HCT116 (cell line): ENCODE measurements around the gene SMCO4. TPM values are rescaled to one million over a fixed set of nuclear protein-coding genes. Genes with fewer than 3 reads are reported as not detected.

Experiments used
- ATAC-seq: fragments of 200-7000 bp; cut with Tn5 transposase; 2 replicates; pipeline ENCODE4 v1.9.1; 2020; ENCODE audit warnings: mild to moderate bottlenecking, moderate library complexity
- BruUV-seq: library from RNA; stranded (reverse); fragments of 400-500 nt; replicated peaks from 2 replicates; lab custom pipeline; 2021; lab: Mats Ljungman, UMichigan
- CTCF ChIA-PET: fragments of 300-600 bp; sonication (Branson Sonifier 250); formaldehyde crosslinking; loops from one replicate; lab custom pipeline; 2021; ENCODE audit warnings: antibody characterized with exemption; lab: Charles Lee
- POLR2A ChIA-PET: fragments of 300-600, 350-600 bp; sonication (Branson Sonifier 250); formaldehyde crosslinking; loops from one replicate; lab custom pipeline; 2021; ENCODE audit warnings: antibody characterized with exemption; lab: Charles Lee
- RAD21 ChIA-PET, 2 experiments: fragments of 300-600 bp; sonication (Branson Sonifier 250); formaldehyde crosslinking; loops; one replicate each; lab custom pipeline; 2023; ENCODE audit warnings: low total read pairs in 2 of 2; ENCODE audit not compliant: uncharacterized antibody in 2 of 2, unreplicated experiment in 2 of 2, low non-redundant PET in 1 of 2; lab: Charles Lee
- DNase-seq: peaks from one replicate; pipeline ENCODE4 v3.0.0-alpha.2; 2010; ENCODE audit warnings: low read depth, low spot score
- H2AFZ ChIP-seq: fragments of 200-600 bp; shearing (Covaris generic), sonication (generic); 2 replicates; pipeline ENCODE4 v1.6.1; 2017; ENCODE audit warnings: low read depth, mixed run types, mixed read lengths, antibody characterized with exemption, low read length; ENCODE audit not compliant: poor library complexity, severe bottlenecking
- H3K27ac ChIP-seq: 2 replicates; pipeline ENCODE4 v1.5.1; 2012; ENCODE audit warnings: low read depth, low read length
- H3K27me3 ChIP-seq: fragments of 200-600 bp; sonication (generic); 2 replicates; pipeline ENCODE4 v1.6.1; 2016; ENCODE audit warnings: mixed run types, low read length, mixed read lengths; ENCODE audit not compliant: insufficient read depth
- H3K36me3 ChIP-seq, 2 experiments: fragments of 200-500 bp in 1 of 2; fragments of 200-600 bp in 1 of 2; sonication (Bioruptor generic) in 1 of 2; sonication (generic) in 1 of 2; 2 replicates each; pipeline versions ENCODE4 v1.5.1 to v1.6.1; 2014 to 2016; ENCODE audit warnings: low read length in 2 of 2, inconsistent platforms in 1 of 2, mixed read lengths in 1 of 2, mixed run types in 1 of 2; ENCODE audit not compliant: insufficient read depth in 2 of 2, control insufficient read depth in 1 of 2
- H3K4me1 ChIP-seq, 2 experiments: fragments of 200-600 bp in 1 of 2; sonication (generic) in 1 of 2; 2 replicates each; pipeline versions ENCODE4 v1.5.1 to v1.6.1; 2012 to 2017; ENCODE audit warnings: low read length in 2 of 2, inconsistent platforms in 1 of 2, mild to moderate bottlenecking in 1 of 2, mixed read lengths in 1 of 2, mixed run types in 1 of 2, moderate library complexity in 1 of 2; ENCODE audit not compliant: insufficient read depth in 2 of 2, control insufficient read depth in 1 of 2
- H3K4me2 ChIP-seq: fragments of 200-600 bp; sonication (generic); 2 replicates; pipeline ENCODE4 v1.6.1; 2017; ENCODE audit warnings: mixed run types, low read length, mixed read lengths
- H3K4me3 ChIP-seq, 2 experiments: fragments of 200-600 bp in 1 of 2; sonication (generic) in 1 of 2; replicated peaks in 1 of 2; 2 replicates each; pipeline ENCODE4 v1.5.1; 2011 to 2016; ENCODE audit warnings: low read length in 2 of 2, control low read depth in 1 of 2, low read depth in 1 of 2, mild to moderate bottlenecking in 1 of 2, mixed read lengths in 1 of 2, mixed run types in 1 of 2
- H3K79me2 ChIP-seq: fragments of 200-600 bp; sonication (generic); 2 replicates; pipeline ENCODE4 v1.6.1; 2017; ENCODE audit warnings: mild to moderate bottlenecking, mixed run types, low read length, moderate library complexity, mixed read lengths; ENCODE audit not compliant: insufficient read depth
- H3K9ac ChIP-seq: fragments of 200-600 bp; sonication (generic); 2 replicates; pipeline ENCODE4 v1.6.1; 2016; ENCODE audit warnings: low read length, mixed read lengths
- H3K9me2 ChIP-seq: fragments of 200-600 bp; sonication (generic), shearing (Covaris generic); 2 replicates; pipeline ENCODE4 v1.6.1; 2017; ENCODE audit warnings: mixed run types, mild to moderate bottlenecking, moderate library complexity; ENCODE audit not compliant: insufficient read depth
- H3K9me3 ChIP-seq, 2 experiments: fragments of 200-500 bp in 1 of 2; fragments of 200-600 bp in 1 of 2; sonication (Bioruptor generic) in 1 of 2; sonication (generic) in 1 of 2; 2 replicates each; pipeline ENCODE4 v1.6.1; 2014 to 2017; ENCODE audit warnings: low read length in 2 of 2, mixed read lengths in 2 of 2, inconsistent platforms in 1 of 2, low read depth in 1 of 2, mild to moderate bottlenecking in 1 of 2, mixed run types in 1 of 2, moderate library complexity in 1 of 2; ENCODE audit not compliant: control insufficient read depth in 1 of 2, insufficient read depth in 1 of 2
- H4K20me1 ChIP-seq: fragments of 200-600 bp; sonication (generic), shearing (Covaris generic); 2 replicates; pipeline ENCODE4 v1.6.1; 2017; ENCODE audit warnings: mixed run types, mild to moderate bottlenecking, moderate library complexity; ENCODE audit not compliant: insufficient read depth
- ATF3 ChIP-seq: IDR thresholded peaks from 2 replicates; pipeline ENCODE4 v1.6.1; 2012
- CEBPB ChIP-seq: IDR thresholded peaks from 2 replicates; pipeline ENCODE4 v1.6.1; 2012; ENCODE audit warnings: low read depth
- ELF1 ChIP-seq: IDR thresholded peaks from 2 replicates; pipeline ENCODE4 v1.6.1; 2012; ENCODE audit warnings: low read depth, borderline replicate concordance
- EZH2 ChIP-seq: fragments of 200-600 bp; sonication (generic); IDR thresholded peaks from 2 replicates; pipeline ENCODE4 v1.6.1; 2017; ENCODE audit warnings: antibody characterized with exemption, mixed run types
- FOSL1 ChIP-seq: IDR thresholded peaks from 2 replicates; pipeline ENCODE4 v1.6.1; 2012; ENCODE audit warnings: low read depth
- POLR2A ChIP-seq: IDR thresholded peaks from 2 replicates; pipeline ENCODE4 v1.7.0; 2011; ENCODE audit warnings: borderline replicate concordance; ENCODE audit not compliant: insufficient read depth, insufficient read length; ENCODE audit errors: extremely low read depth
- POLR2AphosphoS5 ChIP-seq: IDR thresholded peaks from 2 replicates; pipeline ENCODE4 v1.6.1; 2011; ENCODE audit warnings: mild to moderate bottlenecking, low read depth, low read length, moderate library complexity
- REST ChIP-seq: IDR thresholded peaks from 2 replicates; pipeline ENCODE4 v1.6.1; 2012; ENCODE audit warnings: low read depth
- SIN3A ChIP-seq: IDR thresholded peaks from 2 replicates; pipeline ENCODE4 v1.6.1; 2012; ENCODE audit warnings: low read depth
- SRF ChIP-seq: IDR thresholded peaks from 2 replicates; pipeline ENCODE4 v1.6.1; 2012; ENCODE audit warnings: low read depth
- TCF7L2 ChIP-seq: IDR thresholded peaks from 2 replicates; pipeline ENCODE4 v1.7.0; 2011; ENCODE audit warnings: borderline replicate concordance, inconsistent platforms; ENCODE audit not compliant: insufficient read depth, insufficient read length; ENCODE audit errors: extremely low read depth
- YY1 ChIP-seq: IDR thresholded peaks from 2 replicates; pipeline ENCODE4 v1.6.1; 2011; ENCODE audit warnings: low read length, low read depth, moderate library complexity, mild to moderate bottlenecking; ENCODE audit not compliant: insufficient replicate concordance; ENCODE audit errors: extremely low read depth
- ZBTB33 ChIP-seq: IDR thresholded peaks from 2 replicates; pipeline ENCODE4 v1.6.1; 2011; ENCODE audit warnings: mild to moderate bottlenecking, low read length, moderate library complexity; ENCODE audit not compliant: insufficient replicate concordance; ENCODE audit errors: extremely low read depth
- ZFX ChIP-seq: fragments of 450-650 bp; IDR thresholded peaks from 2 replicates; pipeline ENCODE4 v1.6.1; 2017
- ZNF274 ChIP-seq: fragments of 200-500 bp; sonication (Bioruptor generic); IDR thresholded peaks from 2 replicates; pipeline ENCODE4 v1.6.1; 2014; ENCODE audit warnings: mild to moderate bottlenecking, low read depth, low read length, inconsistent platforms
- intact Hi-C: fragments of 100-400 bp; cut with micrococcal nuclease; formaldehyde crosslinking; loops from 2 replicates; pipeline ENCODE4 v1.10.0; 2022
- total RNA-seq: library from RNA; stranded (reverse); gene quantifications from one replicate; pipeline ENCODE4 v1.2.1, GENCODE V29; 2021; ENCODE audit not compliant: unreplicated experiment
- TF ChIP-seq, protein P1 (sequence below): IDR thresholded peaks from 2 replicates; pipeline ENCODE4 v1.6.1; 2012

SMCO4 gene
- total RNA-seq, 1 experiment from 2014 or later: 23.1 TPM

GRCh38 chr11:93510196-93510873, 32.9 kb downstream of the SMCO4 start (continued):
- TF ChIP-seq REST (no peak), ELF1 (no peak), TCF7L2 (no peak), FOSL1 (no peak), POLR2AphosphoS5 (no peak), SIN3A (no peak), EZH2 (no peak), CEBPB (no peak), SRF (no peak)
- TF ChIP-seq, protein P1, sequence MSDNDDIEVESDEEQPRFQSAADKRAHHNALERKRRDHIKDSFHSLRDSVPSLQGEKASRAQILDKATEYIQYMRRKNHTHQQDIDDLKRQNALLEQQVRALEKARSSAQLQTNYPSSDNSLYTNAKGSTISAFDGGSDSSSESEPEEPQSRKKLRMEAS: no peak

GRCh38 chr11:93507517-93507916, 35.7 kb downstream of the SMCO4 start:
- Histone ChIP-seq H3K36me3 (no peaks in the 10 kb centered on the region), H3K27ac (no peak overlapping the region), H2AFZ (no peak overlapping the region), H3K4me1 (no peaks in the 10 kb centered on the region), H3K9ac (no peak overlapping the region), H3K27me3 (no peaks in the 10 kb centered on the region), H3K9me3 (no peaks in the 10 kb centered on the region), H3K4me2 (no peak overlapping the region), H4K20me1 (no peaks in the 10 kb centered on the region), H3K4me3 (no peak overlapping the region), H3K9me2 (no peaks in the 10 kb centered on the region), H3K79me2 (no peaks in the 10 kb centered on the region)
- no TSS peak for BruUV-seq
- CTCF ChIA-PET: no interaction called here
- RAD21 ChIA-PET: no interaction called here
- POLR2A ChIA-PET: no interaction called here
- intact Hi-C loops: no loop called here
- no peak for DNase-seq
- no peak for ATAC-seq
- no peak for TF ChIP-seq REST
- TF ChIP-seq ZFX: no peak
- TF ChIP-seq POLR2A: no peak
- no peak for TF ChIP-seq YY1
- TF ChIP-seq ATF3: no peak
- TF ChIP-seq ZNF274: no peak
- TF ChIP-seq SRF: no peak
- TF ChIP-seq ZBTB33: no peak
